ENCODE results near the gene APOL1. TPM values are rescaled to one million over a fixed set of nuclear protein-coding genes. Genes with fewer than 3 reads are reported as not detected.

APOL1 gene
- total RNA-seq, 6 experiments from 2014 or later: 85.1 to 299 (median 119) TPM

GRCh38 chr22:36223504-36223903, 29.4 kb upstream of the APOL1 start:
- ATAC-seq: peak; percentile 7 to 23 (median 14)
- DNase-seq: no peak
- peaks cover 0 to 11% (median 0%) of the 10 kb centered on the region in 4 donors for H3K36me3 ChIP-seq
- intact Hi-C loops (cut with DNase I): loop anchor here in 1 of 2 donors (10.0 kb wide), 1 partner anchor 79 kb away; no protein-coding TSS in a partner anchor
- no peaks in the 10 kb centered on the region for H3K27me3 ChIP-seq
- H3K27ac ChIP-seq: no peak overlapping the region
- no CpG with 5 or more reads among the region's 8 CpGs for WGBS (ENCODE audit: insufficient coverage, low coverage, low lambda C conversion rate, missing lambda C conversion rate)
- TF ChIP-seq POLR2A (IDR thresholded peaks at IDR 0.05): no peak
- no peak for TF ChIP-seq CTCF (IDR thresholded peaks at IDR 0.05)
- no peak overlapping the region for H3K4me3 ChIP-seq
- peaks cover 0 to 18% (median 0%) of the 10 kb centered on the region in 4 donors for H3K4me1 ChIP-seq
- no peaks in the 10 kb centered on the region for H3K9me3 ChIP-seq

- Histone ChIP-seq H3K4me1 (peaks cover 0 to 18% (median 0%) of the 10 kb centered on the region in 4 donors), H3K36me3 (peaks cover 0 to 16% (median 3%) of the 10 kb centered on the region in 4 donors), H3K27me3 (no peaks in the 10 kb centered on the region), H3K9me3 (no peaks in the 10 kb centered on the region), H3K4me3 (no peak overlapping the region), H3K27ac (no peak overlapping the region)
- WGBS (ENCODE audit: insufficient coverage, low coverage, low lambda C conversion rate, missing lambda C conversion rate): 67% methylated on average over 1 of the region's 4 CpGs
- intact Hi-C loops (cut with DNase I): loop anchor here in 1 of 2 donors (10.0 kb wide), 1 partner anchor 79 kb away; no protein-coding TSS in a partner anchor
- TF ChIP-seq CTCF (IDR thresholded peaks at IDR 0.05) (no peak), POLR2A (IDR thresholded peaks at IDR 0.05) (no peak)
- ATAC-seq (no peak), DNase-seq (no peak)
Measured at GRCh38 chr22:36224245-36224644, 28.7 kb upstream of the APOL1 start.

GRCh38 chr22:36225333-36225922, 27.5 kb upstream of the APOL1 start:
- ATAC-seq (no peak), DNase-seq (no peak)
- peaks cover 0 to 17% (median 7%) of the 10 kb centered on the region in 4 donors for H3K36me3 ChIP-seq
- intact Hi-C loops (cut with DNase I): loop anchor here in 1 of 2 donors (10.0 kb wide), 1 partner anchor 81 kb away; no protein-coding TSS in a partner anchor
- no peaks in the 10 kb centered on the region for H3K27me3 ChIP-seq
- WGBS (ENCODE audit: insufficient coverage, low coverage, low lambda C conversion rate, missing lambda C conversion rate): 84% methylated on average over 7 of the region's 9 CpGs
- H3K27ac ChIP-seq: no peak overlapping the region
- peaks cover 0 to 15% (median 0%) of the 10 kb centered on the region in 4 donors for H3K4me1 ChIP-seq
- TF ChIP-seq CTCF (IDR thresholded peaks at IDR 0.05): no peak
- TF ChIP-seq POLR2A (IDR thresholded peaks at IDR 0.05): no peak
- no peaks in the 10 kb centered on the region for H3K9me3 ChIP-seq
- no peak overlapping the region for H3K4me3 ChIP-seq

- 100% methylated on average over 1 of the region's 5 CpGs for WGBS (ENCODE audit: insufficient coverage, low coverage, low lambda C conversion rate, missing lambda C conversion rate)
- DNase-seq: no peak
Measured at GRCh38 chr22:36226189-36226588, 26.7 kb upstream of the APOL1 start.

More at GRCh38 chr22:36226189-36226588, 26.7 kb upstream of the APOL1 start:
- ATAC-seq: no peak
- H3K9me3 ChIP-seq: no peaks in the 10 kb centered on the region
- H3K36me3 ChIP-seq: peaks cover 0 to 24% (median 12%) of the 10 kb centered on the region in 4 donors
- H3K27me3 ChIP-seq: no peaks in the 10 kb centered on the region
- intact Hi-C loops (cut with DNase I): loop anchor here in 1 of 2 donors (10.0 kb wide), 1 partner anchor 81 kb away; no protein-coding TSS in a partner anchor
- H3K4me1 ChIP-seq: peaks cover 0 to 8% (median 0%) of the 10 kb centered on the region in 4 donors
- no peak overlapping the region for H3K27ac ChIP-seq
- TF ChIP-seq POLR2A (IDR thresholded peaks at IDR 0.05) (no peak), CTCF (IDR thresholded peaks at IDR 0.05) (no peak)
- no peak overlapping the region for H3K4me3 ChIP-seq

All from right lobe of liver (tissue), 6 donors.